IPS-20b (cell line): ENCODE data around the gene NLRP9.
A peak's percentile ranks its signal among the peaks of the same experiment; 100 is the strongest.

Experiments used
- H3K27ac ChIP-seq: one replicate; pipeline ENCODE4 v1.5.1; 2013; ENCODE audit warnings: low read length
- H3K27me3 ChIP-seq: 2 replicates; pipeline ENCODE4 v1.6.1; 2013; ENCODE audit warnings: mild to moderate bottlenecking, low read length, inconsistent platforms; ENCODE audit not compliant: insufficient read depth
- H3K36me3 ChIP-seq: 2 replicates; pipeline ENCODE4 v1.6.1; 2013; ENCODE audit warnings: low read depth, mild to moderate bottlenecking, inconsistent platforms, low read length, moderate library complexity; ENCODE audit not compliant: insufficient read depth
- H3K4me1 ChIP-seq: 2 replicates; pipeline ENCODE4 v1.6.1; 2013; ENCODE audit warnings: mild to moderate bottlenecking, control low read depth, inconsistent platforms, low read length, moderate library complexity; ENCODE audit not compliant: insufficient read depth
- H3K4me3 ChIP-seq: 2 replicates; pipeline ENCODE4 v1.5.1; 2013; ENCODE audit warnings: mild to moderate bottlenecking, low read length, inconsistent platforms
- H3K9ac ChIP-seq: 2 replicates; pipeline ENCODE4 v1.6.1; 2013; ENCODE audit warnings: low read depth, mild to moderate bottlenecking, inconsistent platforms, low read length, moderate library complexity
- H3K9me3 ChIP-seq: 2 replicates; pipeline ENCODE4 v1.6.1; 2013; ENCODE audit warnings: mild to moderate bottlenecking, low read depth, low read length, inconsistent platforms; ENCODE audit not compliant: insufficient read depth

Gene NLRP9

GRCh38 chr19:55667006-55667381 lies 71.2 kb downstream of the NLRP9 start:
- peaks cover 91% of the 10 kb centered on the region for H3K36me3 ChIP-seq
- H3K9ac ChIP-seq, result no peak overlapping the region
- H3K27me3 ChIP-seq, result no peaks in the 10 kb centered on the region
- H3K4me1 ChIP-seq, result no peaks in the 10 kb centered on the region
- no peak overlapping the region for H3K27ac ChIP-seq
- no peaks in the 10 kb centered on the region for H3K9me3 ChIP-seq
- H3K4me3 ChIP-seq, result no peak overlapping the region

- no peaks in the 10 kb centered on the region for H3K27me3 ChIP-seq
- H3K4me1 ChIP-seq, result no peaks in the 10 kb centered on the region
- H3K27ac ChIP-seq, result no peak overlapping the region
- no peak overlapping the region for H3K9ac ChIP-seq
- no peak overlapping the region for H3K4me3 ChIP-seq
- no peaks in the 10 kb centered on the region for H3K9me3 ChIP-seq
- peaks cover 95% of the 10 kb centered on the region for H3K36me3 ChIP-seq
Measured at GRCh38 chr19:55666343-55667005, 71.7 kb downstream of the NLRP9 start.

DNA sequence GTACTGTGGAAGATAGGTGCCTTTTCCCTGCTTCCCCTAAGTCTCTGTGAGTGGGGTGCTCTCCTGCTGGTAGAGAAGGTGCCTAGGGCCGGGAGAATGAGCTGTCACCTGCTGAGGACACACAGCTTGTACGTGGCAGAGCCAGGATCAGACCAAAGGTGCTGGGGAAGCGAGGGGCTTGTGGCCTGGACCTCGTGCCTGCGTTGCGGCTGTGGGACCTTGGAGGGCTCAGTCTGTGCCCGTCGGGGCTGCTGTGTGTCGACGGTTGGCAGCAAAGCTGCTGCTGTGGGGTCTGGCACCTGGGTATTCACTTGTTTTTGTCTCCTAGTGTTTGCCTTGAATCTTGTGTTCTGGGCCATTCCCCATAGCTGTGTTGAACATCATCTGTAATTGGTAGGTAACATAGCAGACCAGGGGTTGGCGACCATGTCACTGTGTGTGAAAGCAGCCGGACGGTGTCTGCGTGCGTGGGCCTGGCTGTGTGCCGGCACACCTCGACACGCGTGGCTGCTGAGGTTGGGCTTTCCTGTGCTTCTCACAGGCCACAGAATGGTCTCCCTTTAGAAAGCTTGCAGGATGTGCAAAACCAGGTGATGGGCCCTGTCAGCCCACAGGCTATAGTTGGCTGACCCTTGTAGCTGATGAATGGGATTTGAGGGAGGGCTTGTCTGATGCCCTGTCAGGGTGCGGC lies 74.2 kb downstream of the NLRP9 start:
- H3K27ac ChIP-seq, result no peak overlapping the region
- H3K4me1 ChIP-seq, result no peaks in the 10 kb centered on the region
- H3K36me3 ChIP-seq, result peaks cover 99% of the 10 kb centered on the region
- H3K4me3 ChIP-seq, result no peak overlapping the region
- no peaks in the 10 kb centered on the region for H3K27me3 ChIP-seq
- no peaks in the 10 kb centered on the region for H3K9me3 ChIP-seq
- no peak overlapping the region for H3K9ac ChIP-seq

- Histone ChIP-seq H3K27ac (no peak overlapping the region), H3K9ac (no peak overlapping the region), H3K4me1 (peaks cover 12% of the 10 kb centered on the region), H3K9me3 (no peaks in the 10 kb centered on the region), H3K27me3 (no peaks in the 10 kb centered on the region), H3K4me3 (no peak overlapping the region), H3K36me3 (peaks cover 88% of the 10 kb centered on the region)
Measured at GRCh38 chr19:55661826-55662225, 76.4 kb downstream of the NLRP9 start.

- Histone ChIP-seq H3K36me3 (peaks cover 83% of the 10 kb centered on the region), H3K4me1 (peaks cover 18% of the 10 kb centered on the region), H3K27ac (no peak overlapping the region), H3K9ac (no peak overlapping the region), H3K9me3 (no peaks in the 10 kb centered on the region), H3K4me3 (no peak overlapping the region), H3K27me3 (no peaks in the 10 kb centered on the region)
Measured at GRCh38 chr19:55660991-55661390, 77.2 kb downstream of the NLRP9 start.

DNA sequence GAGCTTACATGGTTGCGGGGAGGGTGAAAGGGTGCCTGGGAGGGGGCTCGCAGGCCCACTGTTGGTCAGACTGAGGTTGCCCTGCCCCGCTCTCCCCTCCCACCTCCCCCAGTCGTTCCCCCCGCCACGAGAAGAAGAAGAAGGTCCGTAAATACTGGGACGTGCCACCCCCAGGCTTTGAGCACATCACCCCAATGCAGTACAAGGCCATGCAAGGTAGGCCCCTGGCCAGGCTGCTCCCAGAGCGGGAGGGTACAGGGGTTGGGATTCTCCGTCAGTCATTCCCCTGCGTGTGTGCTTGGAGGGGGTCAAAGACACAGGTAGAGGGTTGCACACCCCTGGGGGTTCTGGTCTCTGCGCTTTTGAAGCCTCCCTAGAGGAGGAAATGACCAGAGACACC lies 77.8 kb downstream of the NLRP9 start:
- Histone ChIP-seq H3K36me3 (peaks cover 77% of the 10 kb centered on the region), H3K9me3 (no peaks in the 10 kb centered on the region)

DNA sequence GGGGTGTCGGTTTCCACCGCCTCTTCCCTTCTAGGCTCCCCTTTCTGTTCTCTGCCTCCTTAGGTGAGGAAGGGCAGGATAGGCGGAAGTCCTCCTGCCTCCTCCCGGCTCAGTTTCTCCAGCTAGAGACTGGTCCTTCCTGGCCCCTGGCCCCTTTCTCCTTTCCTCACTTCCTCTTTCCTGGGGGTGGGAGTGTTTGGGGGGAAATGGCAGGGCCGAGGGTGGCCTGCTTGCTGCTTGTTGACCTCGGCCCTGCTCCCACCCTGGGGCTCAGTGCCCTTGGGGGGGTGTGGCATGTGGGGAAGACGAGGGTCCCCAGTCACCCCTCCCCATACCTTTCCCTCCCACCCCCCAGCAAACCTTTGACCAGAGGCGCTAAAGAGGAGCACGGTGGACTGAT lies 78.4 kb downstream of the NLRP9 start:
- Histone ChIP-seq H3K9ac (0 out of 2 replicates have a peak overlapping the region, but pooled peaks have one; percentile 30), H3K4me1 (peaks cover 18% of the 10 kb centered on the region), H3K4me3 (no peak overlapping the region), H3K27me3 (no peaks in the 10 kb centered on the region), H3K9me3 (no peaks in the 10 kb centered on the region), H3K36me3 (peaks cover 72% of the 10 kb centered on the region), H3K27ac (no peak overlapping the region)

More for the DNA sequence above, 77.8 kb downstream of the NLRP9 start:
- peaks cover 18% of the 10 kb centered on the region for H3K4me1 ChIP-seq
- no peak overlapping the region for H3K4me3 ChIP-seq
- H3K27ac ChIP-seq, result no peak overlapping the region
- no peak overlapping the region for H3K9ac ChIP-seq
- no peaks in the 10 kb centered on the region for H3K27me3 ChIP-seq

GRCh38 chr19:55658846-55659459 lies 79.2 kb downstream of the NLRP9 start:
- Histone ChIP-seq H3K36me3 (peaks cover 63% of the 10 kb centered on the region), H3K9ac (0 out of 2 replicates have a peak overlapping the region, but pooled peaks have one; percentile 30), H3K9me3 (no peaks in the 10 kb centered on the region), H3K27ac (no peak overlapping the region), H3K4me3 (no peak overlapping the region), H3K4me1 (peaks cover 18% of the 10 kb centered on the region), H3K27me3 (no peaks in the 10 kb centered on the region)
